ENCODE data around the gene NDUFB10. TPM values are rescaled to one million over a fixed set of nuclear protein-coding genes. Genes with fewer than 3 reads are reported as not detected.

NDUFB10 gene
- total RNA-seq, 2 donors from 2014 or later, result 108 to 197 TPM

GRCh38 chr16:1920727-1921171 lies 38.6 kb upstream of the NDUFB10 start:
- Histone ChIP-seq H3K9me3 (no peaks in the 10 kb centered on the region), H3K27ac (no peak overlapping the region), H3K4me1 (ENCODE audit: control insufficient read depth in 1 of 2, low read depth in 2 of 2) (no peaks in the 10 kb centered on the region), H3K36me3 (no peaks in the 10 kb centered on the region), H3K27me3 (replicated peaks; ENCODE audit: insufficient read depth) (peaks cover 22% of the 10 kb centered on the region), H3K4me3 (no peak overlapping the region)
- ATAC-seq (ENCODE audit: insufficient number of reproducible peaks, low FRiP score, low read depth) (no peak), DNase-seq (ENCODE audit: low spot score) (no peak)
- TF ChIP-seq, protein P1, sequence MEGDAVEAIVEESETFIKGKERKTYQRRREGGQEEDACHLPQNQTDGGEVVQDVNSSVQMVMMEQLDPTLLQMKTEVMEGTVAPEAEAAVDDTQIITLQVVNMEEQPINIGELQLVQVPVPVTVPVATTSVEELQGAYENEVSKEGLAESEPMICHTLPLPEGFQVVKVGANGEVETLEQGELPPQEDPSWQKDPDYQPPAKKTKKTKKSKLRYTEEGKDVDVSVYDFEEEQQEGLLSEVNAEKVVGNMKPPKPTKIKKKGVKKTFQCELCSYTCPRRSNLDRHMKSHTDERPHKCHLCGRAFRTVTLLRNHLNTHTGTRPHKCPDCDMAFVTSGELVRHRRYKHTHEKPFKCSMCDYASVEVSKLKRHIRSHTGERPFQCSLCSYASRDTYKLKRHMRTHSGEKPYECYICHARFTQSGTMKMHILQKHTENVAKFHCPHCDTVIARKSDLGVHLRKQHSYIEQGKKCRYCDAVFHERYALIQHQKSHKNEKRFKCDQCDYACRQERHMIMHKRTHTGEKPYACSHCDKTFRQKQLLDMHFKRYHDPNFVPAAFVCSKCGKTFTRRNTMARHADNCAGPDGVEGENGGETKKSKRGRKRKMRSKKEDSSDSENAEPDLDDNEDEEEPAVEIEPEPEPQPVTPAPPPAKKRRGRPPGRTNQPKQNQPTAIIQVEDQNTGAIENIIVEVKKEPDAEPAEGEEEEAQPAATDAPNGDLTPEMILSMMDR (IDR thresholded peaks at IDR 0.05), result no peak

- Histone ChIP-seq H3K4me1 (ENCODE audit: control insufficient read depth in 1 of 2, low read depth in 2 of 2) (no peaks in the 10 kb centered on the region), H3K36me3 (no peaks in the 10 kb centered on the region), H3K27ac (no peak overlapping the region), H3K4me3 (no peak overlapping the region), H3K9me3 (no peaks in the 10 kb centered on the region), H3K27me3 (replicated peaks; ENCODE audit: insufficient read depth) (peaks cover 22% of the 10 kb centered on the region)
- ATAC-seq (ENCODE audit: insufficient number of reproducible peaks, low FRiP score, low read depth) (no peak), DNase-seq (ENCODE audit: low spot score) (no peak)
- TF ChIP-seq, protein P1 (IDR thresholded peaks at IDR 0.05), result no peak
These were observed 37.0 kb upstream of the NDUFB10 start for GRCh38 chr16:1922357-1922756.

- peaks cover 22% of the 10 kb centered on the region for H3K27me3 ChIP-seq (replicated peaks; ENCODE audit: insufficient read depth)
These were observed 35.9 kb upstream of the NDUFB10 start for GRCh38 chr16:1923299-1924034.

DNA sequence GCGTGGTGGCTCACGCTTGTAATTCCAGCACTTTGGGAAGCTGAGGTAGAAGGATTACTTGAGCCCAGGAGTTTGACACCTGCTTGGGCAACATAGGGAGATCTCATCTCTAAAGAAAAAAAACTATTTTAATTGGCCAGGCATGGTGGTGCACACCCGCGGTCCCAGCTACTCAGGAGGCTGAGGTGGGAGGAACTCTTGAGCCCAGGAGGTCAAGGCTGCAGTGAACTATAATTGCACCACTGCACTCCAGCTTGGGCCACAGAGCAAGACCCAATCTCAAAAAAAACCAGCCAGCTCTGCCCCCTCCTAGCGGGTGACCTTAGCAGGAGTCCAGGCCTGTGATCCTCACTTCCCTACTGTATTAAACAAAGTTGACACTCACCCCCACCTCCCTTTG lies 35.2 kb upstream of the NDUFB10 start:
- DNase-seq (ENCODE audit: low spot score) (no peak), ATAC-seq (ENCODE audit: insufficient number of reproducible peaks, low FRiP score, low read depth) (no peak)
- H3K27ac ChIP-seq, result no peak overlapping the region
- H3K36me3 ChIP-seq, result no peaks in the 10 kb centered on the region
- peaks cover 0 to 5% of the 10 kb centered on the region in 2 donors for H3K4me1 ChIP-seq (ENCODE audit: control insufficient read depth in 1 of 2, low read depth in 2 of 2)
- H3K27me3 ChIP-seq (replicated peaks; ENCODE audit: insufficient read depth), result peaks cover 21% of the 10 kb centered on the region
- TF ChIP-seq, protein P1 (IDR thresholded peaks at IDR 0.05), result no peak
- H3K4me3 ChIP-seq, result no peak overlapping the region
- no peaks in the 10 kb centered on the region for H3K9me3 ChIP-seq

More at GRCh38 chr16:1923299-1924034, 35.9 kb upstream of the NDUFB10 start:
- H3K4me1 ChIP-seq (ENCODE audit: control insufficient read depth in 1 of 2, low read depth in 2 of 2), result no peaks in the 10 kb centered on the region
- H3K36me3 ChIP-seq, result no peaks in the 10 kb centered on the region
- TF ChIP-seq, protein P1 (IDR thresholded peaks at IDR 0.05), result no peak
- no peak for ATAC-seq (ENCODE audit: insufficient number of reproducible peaks, low FRiP score, low read depth)
- DNase-seq (ENCODE audit: low spot score), result no peak
- H3K9me3 ChIP-seq, result no peaks in the 10 kb centered on the region
- no peak overlapping the region for H3K27ac ChIP-seq
- H3K4me3 ChIP-seq, result no peak overlapping the region

GRCh38 chr16:1926271-1926670 lies 33.1 kb upstream of the NDUFB10 start:
- Histone ChIP-seq H3K27ac (no peak overlapping the region), H3K9me3 (no peaks in the 10 kb centered on the region)
- TF ChIP-seq, protein P1 (IDR thresholded peaks at IDR 0.05), result no peak

More at GRCh38 chr16:1926271-1926670, 33.1 kb upstream of the NDUFB10 start:
- no peak overlapping the region for H3K4me3 ChIP-seq
- no peak for ATAC-seq (ENCODE audit: insufficient number of reproducible peaks, low FRiP score, low read depth)
- peaks cover 0 to 11% of the 10 kb centered on the region in 2 donors for H3K4me1 ChIP-seq (ENCODE audit: control insufficient read depth in 1 of 2, low read depth in 2 of 2)
- H3K27me3 ChIP-seq (replicated peaks; ENCODE audit: insufficient read depth), result peaks cover 11% of the 10 kb centered on the region
- no peak for DNase-seq (ENCODE audit: low spot score)
- no peaks in the 10 kb centered on the region for H3K36me3 ChIP-seq

Measured in thoracic aorta (tissue), 2 donors.